Kidney (tissue), 14 donors: ENCODE results near the gene RHOA. TPM values are rescaled to one million over a fixed set of nuclear protein-coding genes. Genes with fewer than 3 reads are reported as not detected.

Source experiments
- DNase-seq, 5 donors: peaks; one replicate each; pipeline ENCODE4 v3.0.0-alpha.2; 2013 to 2020
- FAIRE-seq: peaks from 2 replicates; lab custom pipeline; 2012; peaks lifted over from hg19 to GRCh38; lab: Jason Lieb, UNC
- H3K27ac ChIP-seq, 2 donors: one replicate each; pipeline ENCODE4 v1.7.0; 2013; ENCODE audit warnings: low read depth in 2 of 2, low read length in 2 of 2, inconsistent platforms in 1 of 2
- H3K27me3 ChIP-seq: one replicate; pipeline ENCODE4 v1.7.1; 2013; ENCODE audit warnings: low read length, inconsistent platforms; ENCODE audit not compliant: control insufficient read depth, insufficient read depth
- H3K36me3 ChIP-seq, 3 donors: one replicate each; pipeline versions ENCODE4 v1.7.0 to v1.7.1; 2013; ENCODE audit warnings: low read length in 3 of 3, control low read depth in 1 of 3, inconsistent platforms in 1 of 3; ENCODE audit not compliant: insufficient read depth in 3 of 3, control insufficient read depth in 2 of 3
- H3K4me1 ChIP-seq, 3 donors: one replicate each; pipeline versions ENCODE4 v1.7.0 to v1.7.1; 2013; ENCODE audit warnings: low read length in 3 of 3, inconsistent platforms in 1 of 3, low read depth in 1 of 3; ENCODE audit not compliant: control insufficient read depth in 2 of 3, insufficient read depth in 2 of 3
- H3K4me3 ChIP-seq, 3 donors: one replicate each; pipeline versions ENCODE4 v1.7.0 to v1.8.1; 2013; ENCODE audit warnings: low read length in 3 of 3, control low read depth in 1 of 3, inconsistent platforms in 1 of 3
- H3K9ac ChIP-seq, 3 donors: one replicate each; pipeline versions ENCODE4 v1.7.0 to v1.7.1; 2013; ENCODE audit warnings: low read length in 3 of 3, control low read depth in 1 of 3, inconsistent platforms in 1 of 3
- H3K9me3 ChIP-seq, 3 donors: one replicate each; pipeline versions ENCODE4 v1.7.0 to v1.7.1; 2013; ENCODE audit warnings: low read length in 3 of 3, control low read depth in 1 of 3, inconsistent platforms in 1 of 3; ENCODE audit not compliant: control insufficient read depth in 2 of 3, insufficient read depth in 1 of 3
- intact Hi-C: fragments of 100-400 bp; cut with DNase I; formaldehyde crosslinking; loops from one replicate; pipeline ENCODE4 v1.11.1; 2022
- polyA plus RNA-seq: library from polyadenylated mRNA; stranded (reverse); fragments of 350-450 nt; fragmentation: Illumina TruSeq; extraction: RNeasy Lipid Tissue Mini Kit (QIAGEN cat#74804); gene quantifications from one replicate; pipeline ENCODE4 v1.2.3, GENCODE V29; 2014; ENCODE audit warnings: low read depth, low replicate concordance; ENCODE audit not compliant: insufficient read depth
- total RNA-seq: library from RNA; stranded (reverse); fragmentation: NEBNext Ultra II Directional; extraction: Animal tissue kit (Norgen Biotek cat#: 25700); gene quantifications from one replicate; pipeline ENCODE4 v1.2.1, GENCODE V29; 2021
- TF ChIP-seq, protein P1 (sequence below): IDR thresholded peaks from 3 replicates; pipeline ENCODE4 v1.5.1; 2012; ENCODE audit warnings: mild to moderate bottlenecking, moderate library complexity, borderline replicate concordance; ENCODE audit not compliant: insufficient read depth; ENCODE audit errors: extremely low read depth
- donor health status: control.
- donor health status: control.
- donor health status: control.
- donor health status: control.
- donor health status: control.
- donor health status: DM: yes; HTN: yes; CAD: no.
- donor health status: Normal renal cell carcinoma (clear cell type).

Gene RHOA
- total and polyA plus RNA-seq, 2 donors from 2014 or later = 345 to 709 TPM

DNA sequence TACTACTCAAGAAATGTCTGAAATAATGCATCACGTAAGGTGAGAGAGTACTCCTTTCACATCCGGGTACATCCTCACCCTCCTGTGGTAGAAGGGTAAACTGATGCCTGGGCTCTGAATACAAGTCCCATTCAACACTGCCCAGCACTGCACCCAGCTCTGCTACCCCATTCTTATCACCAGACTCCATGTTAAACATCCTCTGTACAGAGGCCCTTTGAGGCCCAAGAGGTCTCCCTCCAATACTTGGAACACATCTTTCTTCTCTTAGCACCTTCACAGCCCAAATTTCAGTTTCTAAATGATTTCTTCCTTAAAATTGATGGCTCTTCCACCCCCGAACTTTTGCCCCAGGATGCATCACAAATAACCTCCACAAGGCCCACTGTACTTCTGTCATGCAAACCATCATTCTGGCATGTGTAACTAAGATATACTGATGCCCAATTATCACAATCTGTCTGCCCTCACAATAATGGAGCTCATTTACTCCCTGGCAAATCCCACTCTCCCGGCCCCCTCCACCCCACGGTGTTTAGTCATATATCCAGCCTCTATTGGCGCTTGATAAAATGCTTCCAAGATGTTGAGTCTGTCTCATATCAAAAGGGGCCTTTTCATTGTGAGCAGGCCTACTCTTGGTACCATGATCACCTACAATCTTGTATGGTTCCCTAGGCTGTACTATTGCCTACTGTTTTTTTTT lies 41.0 kb downstream of the RHOA start:
- Histone ChIP-seq H3K4me1 (no peaks in the 10 kb centered on the region), H3K36me3 (peaks cover 9 to 25% (median 14%) of the 10 kb centered on the region in 3 donors), H3K9me3 (no peaks in the 10 kb centered on the region), H3K27ac (no peak overlapping the region), H3K9ac (no peak overlapping the region), H3K27me3 (no peaks in the 10 kb centered on the region), H3K4me3 (no peak overlapping the region)
- FAIRE-seq (no peak), DNase-seq (no peak)
- TF ChIP-seq, protein P1, sequence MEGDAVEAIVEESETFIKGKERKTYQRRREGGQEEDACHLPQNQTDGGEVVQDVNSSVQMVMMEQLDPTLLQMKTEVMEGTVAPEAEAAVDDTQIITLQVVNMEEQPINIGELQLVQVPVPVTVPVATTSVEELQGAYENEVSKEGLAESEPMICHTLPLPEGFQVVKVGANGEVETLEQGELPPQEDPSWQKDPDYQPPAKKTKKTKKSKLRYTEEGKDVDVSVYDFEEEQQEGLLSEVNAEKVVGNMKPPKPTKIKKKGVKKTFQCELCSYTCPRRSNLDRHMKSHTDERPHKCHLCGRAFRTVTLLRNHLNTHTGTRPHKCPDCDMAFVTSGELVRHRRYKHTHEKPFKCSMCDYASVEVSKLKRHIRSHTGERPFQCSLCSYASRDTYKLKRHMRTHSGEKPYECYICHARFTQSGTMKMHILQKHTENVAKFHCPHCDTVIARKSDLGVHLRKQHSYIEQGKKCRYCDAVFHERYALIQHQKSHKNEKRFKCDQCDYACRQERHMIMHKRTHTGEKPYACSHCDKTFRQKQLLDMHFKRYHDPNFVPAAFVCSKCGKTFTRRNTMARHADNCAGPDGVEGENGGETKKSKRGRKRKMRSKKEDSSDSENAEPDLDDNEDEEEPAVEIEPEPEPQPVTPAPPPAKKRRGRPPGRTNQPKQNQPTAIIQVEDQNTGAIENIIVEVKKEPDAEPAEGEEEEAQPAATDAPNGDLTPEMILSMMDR = no peak
- intact Hi-C loops = no loop called here

DNA sequence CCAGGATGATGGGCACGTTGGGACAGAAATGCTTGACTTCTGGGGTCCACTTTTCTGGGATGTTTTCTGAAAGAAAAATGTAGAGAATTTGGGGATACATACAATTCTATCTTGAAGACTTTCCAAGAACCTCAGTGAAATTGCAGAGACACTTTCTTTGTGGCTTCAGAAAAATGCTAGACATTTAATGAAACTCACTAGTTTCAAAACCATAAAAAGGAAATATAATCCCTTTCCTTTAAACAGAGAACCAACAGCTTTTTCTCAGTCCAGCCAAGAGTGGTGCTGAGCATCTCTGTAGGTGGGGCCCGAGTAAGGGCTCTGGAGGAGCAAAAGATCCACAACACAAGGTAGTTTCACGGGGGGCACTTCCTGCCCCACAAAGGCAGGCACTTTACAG lies 49.2 kb downstream of the RHOA start:
- TF ChIP-seq, protein P1 = no peak
- Histone ChIP-seq H3K27ac (no peak overlapping the region), H3K36me3 (peaks cover 2 to 40% (median 7%) of the 10 kb centered on the region in 3 donors), H3K4me3 (no peak overlapping the region), H3K27me3 (no peaks in the 10 kb centered on the region), H3K4me1 (peaks cover 0 to 9% (median 8%) of the 10 kb centered on the region in 3 donors), H3K9me3 (no peaks in the 10 kb centered on the region), H3K9ac (no peak overlapping the region)
- intact Hi-C loops = no loop called here
- FAIRE-seq = no peak
- no peak for DNase-seq

- Histone ChIP-seq H3K27ac (peak overlapping the region in 1 of 2 donors; percentile 87), H3K4me3 (no peak overlapping the region), H3K4me1 (peaks cover 0 to 16% (median 9%) of the 10 kb centered on the region in 3 donors), H3K36me3 (peaks cover 2 to 39% (median 7%) of the 10 kb centered on the region in 3 donors), H3K9me3 (no peaks in the 10 kb centered on the region), H3K27me3 (no peaks in the 10 kb centered on the region), H3K9ac (no peak overlapping the region)
- DNase-seq (no peak), FAIRE-seq (no peak)
- TF ChIP-seq, protein P1 = no peak
- intact Hi-C loops = no loop called here
Observed at GRCh38 chr3:49359623-49360022, 52.2 kb downstream of the RHOA start.
